Testis (tissue), 2 donors: ENCODE measurements around the gene KCNJ4.
A peak's percentile ranks its signal among the peaks of the same experiment; 100 is the strongest.

ENCODE experiments used
- CTCF ChIP-seq, 3 experiments: fragments of 450-650 bp in 2 of 3; fragments of 200-600 bp in 1 of 3; sonication (generic) in 1 of 3; IDR thresholded peaks; one replicate each; pipeline ENCODE4 v1.5.1; 2016 to 2019; ENCODE audit warnings: antibody characterized with exemption in 3 of 3, mild to moderate bottlenecking in 2 of 3, moderate library complexity in 1 of 3
- POLR2A ChIP-seq: fragments of 450-650 bp; IDR thresholded peaks from one replicate; pipeline ENCODE4 v1.6.1; 2017; ENCODE audit warnings: antibody characterized with exemption, mild to moderate bottlenecking, moderate library complexity

GRCh38 chr22:38412435-38413084, 42.4 kb downstream of the KCNJ4 start:
- TF ChIP-seq CTCF (IDR thresholded peaks at IDR 0.05) (peak; percentile 78 to 92 (median 80)), POLR2A (no peak)
